Liver (tissue), 9 donors: ENCODE measurements around the gene JAML. TPM values are rescaled to one million over a fixed set of nuclear protein-coding genes. Genes with fewer than 3 reads are reported as not detected.

Experiments
- DNase-seq: peaks from one replicate; pipeline ENCODE4 v3.0.0-alpha.2; 2017; ENCODE audit warnings: low spot score
- H3K27ac ChIP-seq, 2 donors: one replicate each; pipeline ENCODE4 v1.7.0; 2013; ENCODE audit warnings: inconsistent platforms in 2 of 2, low read length in 2 of 2, control low read depth in 1 of 2, low read depth in 1 of 2, mild to moderate bottlenecking in 1 of 2
- H3K27me3 ChIP-seq, 4 donors: one replicate each; pipeline versions ENCODE4 v1.6.1 to v1.7.0; 2013; ENCODE audit warnings: low read length in 3 of 4, inconsistent platforms in 1 of 4, mild to moderate bottlenecking in 1 of 4, moderate library complexity in 1 of 4; ENCODE audit not compliant: control insufficient read depth in 4 of 4, insufficient read depth in 4 of 4
- H3K36me3 ChIP-seq, 4 donors: one replicate each; pipeline versions ENCODE4 v1.6.1 to v1.7.0; 2013; ENCODE audit warnings: low read length in 3 of 4, mild to moderate bottlenecking in 3 of 4, low read depth in 1 of 4, moderate library complexity in 1 of 4; ENCODE audit not compliant: control insufficient read depth in 4 of 4, insufficient read depth in 3 of 4
- H3K4me1 ChIP-seq, 4 donors: one replicate each; pipeline versions ENCODE4 v1.6.1 to v1.7.0; 2013; ENCODE audit warnings: low read length in 3 of 4, mild to moderate bottlenecking in 3 of 4, moderate library complexity in 1 of 4; ENCODE audit not compliant: control insufficient read depth in 4 of 4, insufficient read depth in 4 of 4
- H3K4me3 ChIP-seq, 3 donors: one replicate each; pipeline versions ENCODE4 v1.6.1 to v1.7.0; 2013; ENCODE audit warnings: low read length in 3 of 3, control low read depth in 1 of 3, low read depth in 1 of 3, mild to moderate bottlenecking in 1 of 3
- H3K9ac ChIP-seq, 2 donors: one replicate each; pipeline ENCODE4 v1.7.0; 2013; ENCODE audit warnings: low read length in 2 of 2, mild to moderate bottlenecking in 2 of 2, moderate library complexity in 2 of 2, control low read depth in 1 of 2, low read depth in 1 of 2
- H3K9me3 ChIP-seq, 4 donors: one replicate each; pipeline versions ENCODE4 v1.6.1 to v1.7.0; 2013; ENCODE audit warnings: low read length in 3 of 4; ENCODE audit not compliant: control insufficient read depth in 4 of 4
- ATF3 ChIP-seq: IDR thresholded peaks from 2 replicates; pipeline ENCODE4 v1.6.1; 2016; ENCODE audit warnings: antibody characterized with exemption
- CTCF ChIP-seq: fragments of 150-350 bp; IDR thresholded peaks from 2 replicates; pipeline ENCODE4 v1.5.1; 2017; ENCODE audit warnings: improper control_type of control experiment, low read depth, low read length; ENCODE audit not compliant: missing input control
- EGR1 ChIP-seq, 2 donors: IDR thresholded peaks; 2 replicates each; pipeline ENCODE4 v1.6.1; 2016 to 2018; ENCODE audit warnings: antibody characterized with exemption in 2 of 2, low read depth in 2 of 2
- FOXA2 ChIP-seq: IDR thresholded peaks from 2 replicates; pipeline ENCODE4 v1.6.1; 2016; ENCODE audit warnings: antibody characterized with exemption
- GABPA ChIP-seq, 2 donors: IDR thresholded peaks in 1 of 2; conservative IDR thresholded peaks in 1 of 2; 2 replicates each; pipeline ENCODE4 v1.6.1; 2016; ENCODE audit warnings: antibody characterized with exemption in 2 of 2, mild to moderate bottlenecking in 1 of 2, moderate library complexity in 1 of 2
- HNF4A ChIP-seq, 2 donors: conservative IDR thresholded peaks; 2 replicates each; pipeline ENCODE4 v1.6.1; 2016; ENCODE audit warnings: antibody characterized with exemption in 2 of 2, mild to moderate bottlenecking in 2 of 2
- HNF4G ChIP-seq: IDR thresholded peaks from 2 replicates; pipeline ENCODE4 v1.6.1; 2016; ENCODE audit warnings: antibody characterized with exemption
- JUND ChIP-seq, 2 donors: IDR thresholded peaks; 2 replicates each; pipeline ENCODE4 v1.6.1; 2016; ENCODE audit warnings: antibody characterized with exemption in 2 of 2
- NR2F2 ChIP-seq: IDR thresholded peaks from 2 replicates; pipeline ENCODE4 v1.6.1; 2016; ENCODE audit warnings: antibody characterized with exemption
- RAD21 ChIP-seq, 2 donors: IDR thresholded peaks; 2 replicates each; pipeline ENCODE4 v1.6.1; 2016; ENCODE audit warnings: antibody characterized with exemption in 2 of 2, mild to moderate bottlenecking in 2 of 2
- REST ChIP-seq: IDR thresholded peaks from 2 replicates; pipeline ENCODE4 v1.6.1; 2016; ENCODE audit warnings: antibody characterized with exemption, mild to moderate bottlenecking
- RXRA ChIP-seq, 2 donors: IDR thresholded peaks; 2 replicates each; pipeline ENCODE4 v1.6.1; 2017 to 2018; ENCODE audit warnings: antibody characterized with exemption in 2 of 2, mild to moderate bottlenecking in 1 of 2
- SP1 ChIP-seq: IDR thresholded peaks from 2 replicates; pipeline ENCODE4 v1.6.1; 2018; ENCODE audit warnings: antibody characterized with exemption, mild to moderate bottlenecking
- TAF1 ChIP-seq: conservative IDR thresholded peaks from 2 replicates; pipeline ENCODE4 v1.6.1; 2016; ENCODE audit warnings: antibody characterized with exemption, mild to moderate bottlenecking
- YY1 ChIP-seq: IDR thresholded peaks from 2 replicates; pipeline ENCODE4 v1.6.1; 2016; ENCODE audit warnings: antibody characterized with exemption, mild to moderate bottlenecking
- ZBTB33 ChIP-seq: IDR thresholded peaks from 2 replicates; pipeline ENCODE4 v1.6.1; 2016; ENCODE audit warnings: antibody characterized with exemption
- WGBS: extraction: QIAGEN DNeasy Blood & Tissue Kit; methylation state at CpG from one replicate; pipeline ENCODE4 v1.1.7; 2013; 5-methylcytosine and 5-hydroxymethylcytosine counted together
- polyA plus RNA-seq, 2 donors: library from polyadenylated mRNA; stranded (reverse) in 1 of 2; unstranded in 1 of 2; fragments of 200-250 nt in 1 of 2; fragments of >200 nt in 1 of 2; fragmentation: Nextera tagmentation in 1 of 2; extraction: Ambion mirVana in 1 of 2; gene quantifications; one replicate each; pipeline versions ENCODE4 v1.2.1 to v1.2.3, GENCODE V29; 2013 to 2015
- total RNA-seq, 2 donors: library from RNA; depleted of rRNA; stranded (reverse); fragments of >200 nt; gene quantifications; one replicate each; pipeline ENCODE4 v1.2.3, GENCODE V29; 2014
- donor health status: healthy.
- donor health status: healthy.
- donor health status: healthy.
- donor health status: healthy.
- donor health status: healthy.

JAML gene
- total and polyA plus RNA-seq, 4 donors: 2.2 to 13.5 (median 6.5) TPM

GRCh38 chr11:118168751-118169150, 56.1 kb downstream of the JAML start:
- Histone ChIP-seq H3K36me3 (no peaks in the 10 kb centered on the region), H3K27ac (no peak overlapping the region), H3K9me3 (no peaks in the 10 kb centered on the region), H3K4me3 (no peak overlapping the region), H3K4me1 (peaks cover 0 to 3% (median 0%) of the 10 kb centered on the region in 4 donors), H3K9ac (no peak overlapping the region), H3K27me3 (no peaks in the 10 kb centered on the region)
- TF ChIP-seq HNF4A (conservative IDR thresholded peaks at IDR 0.05) (no peak), CTCF (no peak), ATF3 (no peak), JUND (IDR thresholded peaks at IDR 0.05) (no peak), HNF4G (no peak), TAF1 (no peak), YY1 (no peak), REST (no peak), ZBTB33 (no peak), EGR1 (IDR thresholded peaks at IDR 0.05; ENCODE audit: low read depth in 2 of 2) (no peak), NR2F2 (no peak), RXRA (IDR thresholded peaks at IDR 0.05) (no peak), SP1 (no peak), FOXA2 (no peak), RAD21 (IDR thresholded peaks at IDR 0.05) (no peak), GABPA (IDR thresholded peaks at IDR 0.05 in 1 of 2, conservative IDR thresholded peaks at IDR 0.05 in 1 of 2) (no peak)
- no peak for DNase-seq
- 69% methylated on average over 3 of the region's 3 CpGs for WGBS

GRCh38 chr11:118168316-118168715, 56.5 kb downstream of the JAML start:
- Histone ChIP-seq H3K36me3 (no peaks in the 10 kb centered on the region), H3K9ac (no peak overlapping the region), H3K4me1 (peaks cover 0 to 3% (median 0%) of the 10 kb centered on the region in 4 donors), H3K27ac (no peak overlapping the region), H3K4me3 (no peak overlapping the region), H3K9me3 (no peaks in the 10 kb centered on the region), H3K27me3 (no peaks in the 10 kb centered on the region)
- DNase-seq: no peak
- WGBS: 79% methylated on average over 8 of the region's 8 CpGs
- no peak for TF ChIP-seq RAD21 (IDR thresholded peaks at IDR 0.05)
- no peak for TF ChIP-seq EGR1 (IDR thresholded peaks at IDR 0.05; ENCODE audit: low read depth in 2 of 2)
- TF ChIP-seq ZBTB33: no peak
- TF ChIP-seq CTCF: no peak
- TF ChIP-seq NR2F2: no peak
- no peak for TF ChIP-seq REST
- no peak for TF ChIP-seq JUND (IDR thresholded peaks at IDR 0.05)
- no peak for TF ChIP-seq FOXA2
- no peak for TF ChIP-seq GABPA (IDR thresholded peaks at IDR 0.05 in 1 of 2, conservative IDR thresholded peaks at IDR 0.05 in 1 of 2)
- TF ChIP-seq TAF1: no peak
